HepG2 (cell line): ENCODE results near the gene SAPCD1. TPM values are rescaled to one million over a fixed set of nuclear protein-coding genes. Genes with fewer than 3 reads are reported as not detected.

Experiments used
- EHMT2 ChIP-seq: fragments of 200-600 bp; sonication (generic); IDR thresholded peaks from 2 replicates; pipeline ENCODE4 v1.7.0; 2017; ENCODE audit warnings: antibody characterized with exemption, low read depth, low read length, borderline replicate concordance
- GLMP ChIP-seq: sonication (generic); formaldehyde crosslinking; IDR thresholded peaks from 2 replicates; pipeline ENCODE4 v1.9.0; 2021; ENCODE audit warnings: missing genetic modification reagents, mild to moderate bottlenecking, borderline replicate concordance
- HHEX ChIP-seq: IDR thresholded peaks from 2 replicates; pipeline ENCODE4 v1.6.1; 2016; ENCODE audit warnings: control low read depth
- MXD4 ChIP-seq: IDR thresholded peaks from 2 replicates; pipeline ENCODE4 v1.6.1; 2016; ENCODE audit warnings: mild to moderate bottlenecking, missing biosample characterization, missing genetic modification reagents
- POGK ChIP-seq: sonication (generic); formaldehyde crosslinking; conservative IDR thresholded peaks from 2 replicates; pipeline ENCODE4 v1.8.0; 2022; ENCODE audit warnings: mild to moderate bottlenecking, moderate library complexity, missing genetic modification reagents
- ZBTB49 ChIP-seq: sonication (generic); formaldehyde crosslinking; IDR thresholded peaks from 2 replicates; pipeline ENCODE4 v1.4.0; 2020; ENCODE audit warnings: missing genetic modification reagents, borderline replicate concordance
- ZFY ChIP-seq: sonication (generic); formaldehyde crosslinking; IDR thresholded peaks from 2 replicates; pipeline ENCODE4 v1.4.0; 2020; ENCODE audit warnings: missing genetic modification reagents
- ZNF280B ChIP-seq: sonication (generic); formaldehyde crosslinking; IDR thresholded peaks from 2 replicates; pipeline ENCODE4 v1.5.0; 2020; ENCODE audit warnings: missing genetic modification reagents, mild to moderate bottlenecking, borderline replicate concordance
- ZNF33A ChIP-seq: sonication (generic); formaldehyde crosslinking; IDR thresholded peaks from 2 replicates; pipeline ENCODE4 v1.5.1; 2020; ENCODE audit warnings: missing genetic modification reagents, mild to moderate bottlenecking, moderate library complexity, borderline replicate concordance
- ZNF550 ChIP-seq: sonication (generic); formaldehyde crosslinking; IDR thresholded peaks from 2 replicates; pipeline ENCODE4 v1.4.0; 2020; ENCODE audit warnings: mild to moderate bottlenecking, missing genetic modification reagents, borderline replicate concordance
- ZNF670 ChIP-seq: sonication (generic); formaldehyde crosslinking; IDR thresholded peaks from 2 replicates; pipeline ENCODE4 v1.8.0; 2022; ENCODE audit warnings: mild to moderate bottlenecking, missing genetic modification reagents, borderline replicate concordance
- ZNF749 ChIP-seq: sonication (generic); formaldehyde crosslinking; IDR thresholded peaks from 2 replicates; pipeline ENCODE4 v1.8.0; 2022; ENCODE audit warnings: mild to moderate bottlenecking, missing genetic modification reagents, moderate library complexity, borderline replicate concordance
- polyA plus RNA-seq, 8 experiments: library from polyadenylated mRNA; depleted of rRNA in 3 of 8; stranded (reverse) in 7 of 8; unstranded in 1 of 8; fragments of >200 nt; fragmentation: Illumina TruSeq in 4 of 8; extraction: Trizol in 4 of 8; gene quantifications; 2 replicates each; pipeline versions ENCODE4 v1.2.1 to v1.2.3, GENCODE V29; 2011 to 2016; ENCODE audit warnings: low read depth in 4 of 8, missing spikeins in 1 of 8, mixed read lengths in 1 of 8; ENCODE audit not compliant: insufficient read depth in 1 of 8
- total RNA-seq, 5 experiments: library from RNA; depleted of rRNA; stranded (reverse); fragments of >200 nt; fragmentation: Illumina TruSeq; extraction: Trizol; gene quantifications; 2 replicates each; pipeline ENCODE4 v1.2.3, GENCODE V29; 2016; ENCODE audit warnings: low read depth in 1 of 5
- TF ChIP-seq, protein P1 (sequence below): sonication (generic); formaldehyde crosslinking; IDR thresholded peaks from 2 replicates; pipeline ENCODE4 v1.4.0; 2020; ENCODE audit warnings: mild to moderate bottlenecking, missing genetic modification reagents
- TF ChIP-seq, protein P2 (sequence below): sonication (generic); formaldehyde crosslinking; IDR thresholded peaks from 2 replicates; pipeline ENCODE4 v1.5.1; 2020; ENCODE audit warnings: missing genetic modification reagents, mild to moderate bottlenecking, borderline replicate concordance
- TF ChIP-seq, protein P3 (sequence below): sonication (generic); formaldehyde crosslinking; IDR thresholded peaks from 2 replicates; pipeline ENCODE4 v1.5.0; 2020; ENCODE audit warnings: missing genetic modification reagents
- TF ChIP-seq, protein P4 (sequence below): sonication (generic); formaldehyde crosslinking; IDR thresholded peaks from 2 replicates; pipeline ENCODE4 v1.8.1; 2023; ENCODE audit warnings: mild to moderate bottlenecking, moderate library complexity, missing genetic modification reagents

SAPCD1 gene
- total and polyA plus RNA-seq, 2 of the 13 experiments (the other 11 are each of a cell fraction or from before 2014, with no cell fraction given): 2.5 to 3.9 TPM

DNA sequence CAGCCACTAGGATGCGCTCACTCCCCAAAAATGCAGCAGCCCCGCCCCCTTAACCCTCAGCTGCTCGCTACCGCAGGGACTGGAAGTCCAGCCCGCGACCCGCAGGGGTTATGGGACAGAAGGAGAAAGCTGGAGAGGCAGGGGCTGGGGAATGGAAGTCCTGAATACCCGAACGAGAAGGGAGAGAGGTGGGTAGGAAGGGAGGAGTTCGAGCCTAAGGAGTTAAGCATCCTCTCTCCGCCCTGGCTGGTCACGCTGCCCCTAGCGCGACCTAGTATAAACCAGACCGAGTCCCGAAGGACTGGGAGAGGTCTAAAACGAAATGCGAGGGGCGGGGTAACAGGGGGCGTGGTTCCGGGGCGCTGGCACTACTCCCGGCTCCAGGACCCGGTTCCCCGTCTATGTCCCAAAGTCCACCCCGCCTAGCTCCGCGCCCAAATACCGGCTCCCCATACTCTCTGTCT, 32.9 kb upstream of the SAPCD1 start (continued):
- TF ChIP-seq ZBTB49: no peak
- TF ChIP-seq ZNF550 (CRISPR knock-in tag): no peak
- TF ChIP-seq, protein P1, sequence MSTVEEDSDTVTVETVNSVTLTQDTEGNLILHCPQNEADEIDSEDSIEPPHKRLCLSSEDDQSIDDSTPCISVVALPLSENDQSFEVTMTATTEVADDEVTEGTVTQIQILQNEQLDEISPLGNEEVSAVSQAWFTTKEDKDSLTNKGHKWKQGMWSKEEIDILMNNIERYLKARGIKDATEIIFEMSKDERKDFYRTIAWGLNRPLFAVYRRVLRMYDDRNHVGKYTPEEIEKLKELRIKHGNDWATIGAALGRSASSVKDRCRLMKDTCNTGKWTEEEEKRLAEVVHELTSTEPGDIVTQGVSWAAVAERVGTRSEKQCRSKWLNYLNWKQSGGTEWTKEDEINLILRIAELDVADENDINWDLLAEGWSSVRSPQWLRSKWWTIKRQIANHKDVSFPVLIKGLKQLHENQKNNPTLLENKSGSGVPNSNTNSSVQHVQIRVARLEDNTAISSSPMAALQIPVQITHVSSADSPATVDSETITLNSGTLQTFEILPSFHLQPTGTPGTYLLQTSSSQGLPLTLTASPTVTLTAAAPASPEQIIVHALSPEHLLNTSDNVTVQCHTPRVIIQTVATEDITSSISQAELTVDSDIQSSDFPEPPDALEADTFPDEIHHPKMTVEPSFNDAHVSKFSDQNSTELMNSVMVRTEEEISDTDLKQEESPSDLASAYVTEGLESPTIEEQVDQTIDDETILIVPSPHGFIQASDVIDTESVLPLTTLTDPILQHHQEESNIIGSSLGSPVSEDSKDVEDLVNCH (CRISPR knock-in tag): no peak
- TF ChIP-seq, protein P2, sequence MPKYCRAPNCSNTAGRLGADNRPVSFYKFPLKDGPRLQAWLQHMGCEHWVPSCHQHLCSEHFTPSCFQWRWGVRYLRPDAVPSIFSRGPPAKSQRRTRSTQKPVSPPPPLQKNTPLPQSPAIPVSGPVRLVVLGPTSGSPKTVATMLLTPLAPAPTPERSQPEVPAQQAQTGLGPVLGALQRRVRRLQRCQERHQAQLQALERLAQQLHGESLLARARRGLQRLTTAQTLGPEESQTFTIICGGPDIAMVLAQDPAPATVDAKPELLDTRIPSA: no peak; the same call in 1 of the 2 replicates
- TF ChIP-seq, protein P3, sequence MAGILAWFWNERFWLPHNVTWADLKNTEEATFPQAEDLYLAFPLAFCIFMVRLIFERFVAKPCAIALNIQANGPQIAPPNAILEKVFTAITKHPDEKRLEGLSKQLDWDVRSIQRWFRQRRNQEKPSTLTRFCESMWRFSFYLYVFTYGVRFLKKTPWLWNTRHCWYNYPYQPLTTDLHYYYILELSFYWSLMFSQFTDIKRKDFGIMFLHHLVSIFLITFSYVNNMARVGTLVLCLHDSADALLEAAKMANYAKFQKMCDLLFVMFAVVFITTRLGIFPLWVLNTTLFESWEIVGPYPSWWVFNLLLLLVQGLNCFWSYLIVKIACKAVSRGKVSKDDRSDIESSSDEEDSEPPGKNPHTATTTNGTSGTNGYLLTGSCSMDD: no peak
- TF ChIP-seq HHEX (CRISPR knock-in tag): no peak
- TF ChIP-seq ZNF33A (CRISPR knock-in tag): no peak; the same call in 1 of the 2 replicates
- no peak for TF ChIP-seq ZNF749 (CRISPR knock-in tag)
- TF ChIP-seq, protein P4, sequence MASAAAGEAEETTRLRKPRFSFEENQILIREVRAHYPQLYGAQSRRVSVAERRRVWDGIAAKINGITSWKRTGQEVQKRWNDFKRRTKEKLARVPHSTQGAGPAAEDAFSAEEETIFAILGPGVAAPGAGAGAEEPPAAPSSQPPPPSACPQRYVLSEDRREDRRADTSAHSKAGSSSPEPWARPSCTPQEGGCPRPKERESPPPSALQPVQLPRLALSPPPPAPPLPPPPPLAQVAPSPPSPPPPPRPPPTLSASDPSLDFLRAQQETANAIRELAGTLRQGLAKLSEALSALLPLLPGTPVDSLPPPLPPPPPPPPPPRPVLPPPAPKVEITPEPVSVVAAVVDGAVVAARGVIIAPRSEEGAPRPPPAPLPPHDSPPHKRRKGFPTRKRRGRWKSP: 0 out of 2 replicates have a peak, but pooled peaks have one; percentile 63
- TF ChIP-seq POGK (CRISPR knock-in tag): no peak; the same call in 1 of the 2 replicates
- no peak for TF ChIP-seq ZNF670 (CRISPR knock-in tag)
- peak; percentile 73; the same call in 1 of the 2 replicates for TF ChIP-seq MXD4 (CRISPR knock-in tag)
- 0 out of 2 replicates have a peak, but pooled peaks have one; percentile 8 for TF ChIP-seq ZNF280B (CRISPR knock-in tag)
- TF ChIP-seq EHMT2: no peak
- TF ChIP-seq GLMP (CRISPR knock-in tag): no peak
- TF ChIP-seq ZFY (CRISPR knock-in tag): peak; percentile 47
